Activated CD8-positive, alpha-beta memory T cell treated with anti-CD3 and anti-CD28 coated beads for 36 hours (primary cell): Measurements from ENCODE around the gene OR13A1. TPM values are rescaled to one million over a fixed set of nuclear protein-coding genes. Genes with fewer than 3 reads are reported as not detected.

ENCODE experiments used
- total RNA-seq, 2 experiments: library from RNA; stranded (reverse); gene quantifications; one replicate each; pipeline ENCODE4 v1.2.3, GENCODE V29; 2021

OR13A1 gene
- total RNA-seq, 2 experiments from 2014 or later = not detected

Other genes starting within 250 kb of the OR13A1 start
- under 1 TPM; 0.25 to 0.52 TPM for gene ALOX5, start 58.6 kb upstream of the OR13A1 start, total RNA-seq